A549 (cell line): Measurements from ENCODE around the gene ANKRD37. TPM values are rescaled to one million over a fixed set of nuclear protein-coding genes. Genes with fewer than 3 reads are reported as not detected.
A peak's percentile ranks its signal among the peaks of the same experiment; 100 is the strongest.

Source experiments
- ATAC-seq, 2 experiments: fragments of 200-7000 bp in 1 of 2; fragments of >200 bp in 1 of 2; cut with Nextera tagmentation in 1 of 2; cut with Tn5 transposase in 1 of 2; 3 replicates each; pipeline versions ENCODE4 v1.8.0 to v1.9.1; 2018 to 2020; ENCODE audit warnings: mild to moderate bottlenecking in 1 of 2, moderate library complexity in 1 of 2
- CTCF ChIA-PET: fragments of 300-600 bp; sonication (Branson Sonifier 250); formaldehyde crosslinking; extraction: SDS; loops from one replicate; lab custom pipeline; 2021; ENCODE audit warnings: antibody characterized with exemption, inconsistent platforms; lab: Yijun Ruan, JAX
- POLR2A ChIA-PET: fragments of 350-600 bp; formaldehyde crosslinking; extraction: SDS; loops from one replicate; lab custom pipeline; 2021; ENCODE audit warnings: antibody characterized with exemption, inconsistent platforms; lab: Yijun Ruan, JAX
- DNase-seq, 2 experiments: peaks; one replicate each; pipeline versions ENCODE4 v3.0.0 to v3.0.0-alpha.2; 2011 to 2016; ENCODE audit warnings: low read depth in 1 of 2, low spot score in 1 of 2
- FAIRE-seq: peaks from 2 replicates; lab custom pipeline; 2011; peaks lifted over from hg19 to GRCh38; lab: Jason Lieb, UNC
- H3K27ac ChIP-seq, 2 experiments: fragments of >200 bp; sonication (Bioruptor Twin); formaldehyde crosslinking; 3 replicates each; pipeline ENCODE4 v1.5.1; 2016 to 2017
- H3K4me1 ChIP-seq: fragments of >200 bp; sonication (Bioruptor Twin); formaldehyde crosslinking; 3 replicates; pipeline ENCODE4 v1.6.1; 2016
- H3K4me2 ChIP-seq: fragments of >200 bp; sonication (Bioruptor Twin); formaldehyde crosslinking; 3 replicates; pipeline ENCODE4 v1.6.1; 2016
- H3K4me3 ChIP-seq: fragments of >200 bp; sonication (Bioruptor Twin); formaldehyde crosslinking; 3 replicates; pipeline ENCODE4 v1.5.1; 2016
- H3K9me3 ChIP-seq: fragments of >200 bp; sonication (Bioruptor Twin); formaldehyde crosslinking; 3 replicates; pipeline ENCODE4 v1.6.1; 2016
- ESRRA ChIP-seq: fragments of 150-350 bp; IDR thresholded peaks from 2 replicates; pipeline ENCODE4 v1.6.1; 2014; ENCODE audit warnings: mild to moderate bottlenecking, low read length, borderline replicate concordance
- FOSL2 ChIP-seq, 2 experiments: fragments of 450-650 bp in 1 of 2; fragments of >200 bp in 1 of 2; sonication (Bioruptor Twin) in 1 of 2; formaldehyde crosslinking; IDR thresholded peaks; 2 replicates each; pipeline versions ENCODE4 v1.5.0 to v1.6.1; 2016 to 2020; ENCODE audit warnings: mild to moderate bottlenecking in 1 of 2, moderate library complexity in 1 of 2
- FOXS1 ChIP-seq: fragments of 250-450 bp; sonication (Bioruptor Pico); IDR thresholded peaks from 2 replicates; pipeline ENCODE4 v1.5.0; 2020; ENCODE audit warnings: mild to moderate bottlenecking, moderate library complexity
- GATA3 ChIP-seq: IDR thresholded peaks from 2 replicates; pipeline ENCODE4 v1.6.1; 2012; ENCODE audit warnings: borderline replicate concordance
- HOXB13 ChIP-seq: fragments of 250-450 bp; sonication (Bioruptor Pico); IDR thresholded peaks from 2 replicates; pipeline ENCODE4 v1.5.0; 2020; ENCODE audit warnings: low read depth, mild to moderate bottlenecking, moderate library complexity
- JUNB ChIP-seq: fragments of >200 bp; sonication (Bioruptor Twin); formaldehyde crosslinking; IDR thresholded peaks from 2 replicates; pipeline ENCODE4 v1.6.1; 2016
- POLR2AphosphoS2 ChIP-seq: conservative IDR thresholded peaks from 2 replicates; pipeline ENCODE4 v1.6.1; 2012; ENCODE audit warnings: low read length, improper control_type of control experiment, inconsistent platforms
- REST ChIP-seq: fragments of 200-600 bp; sonication (generic); IDR thresholded peaks from 2 replicates; pipeline ENCODE4 v1.6.1; 2016; ENCODE audit warnings: antibody characterized with exemption, mild to moderate bottlenecking, moderate library complexity
- SMC3 ChIP-seq: fragments of >200 bp; sonication (Bioruptor Twin); formaldehyde crosslinking; IDR thresholded peaks from 3 replicates; pipeline ENCODE4 v1.6.1; 2018; ENCODE audit warnings: inconsistent platforms
- WGBS: methylation state at CpG from one replicate; pipeline ENCODE4 v1.1.6; 2017; ENCODE audit errors: missing lambda C conversion rate; 5-methylcytosine and 5-hydroxymethylcytosine counted together
- polyA plus RNA-seq, 4 experiments: library from polyadenylated mRNA; depleted of rRNA in 3 of 4; stranded (reverse); fragments of >200 nt; fragmentation: RNase III in 1 of 4; extraction: RNeasy Plus Mini Kit Qiagen cat#74134 plus additional on column Dnase treatment in 1 of 4; gene quantifications; 2 replicates in 3 of 4; 3 replicates in 1 of 4; pipeline ENCODE4 v1.2.3, GENCODE V29; 2011 to 2017
- TF ChIP-seq, protein P1 (sequence below): IDR thresholded peaks from 2 replicates; pipeline ENCODE4 v1.6.1; 2012
- TF ChIP-seq, protein P2 (sequence below): fragments of >200 bp; sonication (Bioruptor Twin); formaldehyde crosslinking; IDR thresholded peaks from 3 replicates; pipeline ENCODE4 v1.5.1; 2016

Gene ANKRD37
- polyA plus RNA-seq, 2 of the 4 experiments (the other 2 are of a cell fraction) = 3.5 to 4.1 TPM

- POLR2A ChIA-PET = interaction anchor here (0.5 to 1.3 kb wide), 2 partner anchors 38 to 68 kb away, joined by 5 to 7 read pairs; partner anchors contain the start of genes ANKRD37 and LRP2BP
- ATAC-seq = peak; percentile 43 to 91; a peak in 3 of 6 replicates
- peak overlapping the region; percentile 63 for H3K4me2 ChIP-seq
- WGBS = 35% methylated on average over 4 of the region's 4 CpGs
- no peak for FAIRE-seq
- no peak overlapping the region for H3K4me3 ChIP-seq
- peak overlapping the region; percentile 70 to 73 for H3K27ac ChIP-seq
- TF ChIP-seq JUNB (peak; percentile 55), FOSL2 (IDR thresholded peaks at IDR 0.05) (no peak), FOSL2 (CRISPR knock-in tag; IDR thresholded peaks at IDR 0.05) (peak; percentile 29; the same call in 1 of the 2 replicates), FOXS1 (CRISPR knock-in tag) (no peak), GATA3 (peak; percentile 64; the same call in 1 of the 2 replicates)
- peak; percentile 25 to 65 for DNase-seq
- peaks cover 26% of the 10 kb centered on the region for H3K4me1 ChIP-seq
- CTCF ChIA-PET = no interaction called here
- H3K9me3 ChIP-seq = no peaks in the 10 kb centered on the region
These were observed 38.1 kb upstream of the ANKRD37 start for GRCh38 chr4:185358514-185358913.

GRCh38 chr4:185358959-185359358 is 37.7 kb upstream of the ANKRD37 start:
- Histone ChIP-seq H3K9me3 (no peaks in the 10 kb centered on the region), H3K27ac (peak overlapping the region; percentile 73 to 82), H3K4me1 (peaks cover 26% of the 10 kb centered on the region), H3K4me2 (peak overlapping the region; percentile 63), H3K4me3 (no peak overlapping the region)
- TF ChIP-seq, protein P1, sequence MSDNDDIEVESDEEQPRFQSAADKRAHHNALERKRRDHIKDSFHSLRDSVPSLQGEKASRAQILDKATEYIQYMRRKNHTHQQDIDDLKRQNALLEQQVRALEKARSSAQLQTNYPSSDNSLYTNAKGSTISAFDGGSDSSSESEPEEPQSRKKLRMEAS = 0 out of 2 replicates have a peak, but pooled peaks have one; percentile 8
- no peak for TF ChIP-seq SMC3
- 11% methylated on average over 4 of the region's 4 CpGs for WGBS
- ChIA-PET CTCF (no interaction called here), POLR2A (interaction anchor here (0.5 to 1.3 kb wide), 2 partner anchors 37 to 68 kb away, joined by 5 to 7 read pairs; partner anchors contain the start of genes ANKRD37 and LRP2BP)
- ATAC-seq = peak; percentile 34 to 89; a peak in 4 of 6 replicates
- DNase-seq = peak in 1 of 2 experiments; percentile 71
- FAIRE-seq = no peak

DNA sequence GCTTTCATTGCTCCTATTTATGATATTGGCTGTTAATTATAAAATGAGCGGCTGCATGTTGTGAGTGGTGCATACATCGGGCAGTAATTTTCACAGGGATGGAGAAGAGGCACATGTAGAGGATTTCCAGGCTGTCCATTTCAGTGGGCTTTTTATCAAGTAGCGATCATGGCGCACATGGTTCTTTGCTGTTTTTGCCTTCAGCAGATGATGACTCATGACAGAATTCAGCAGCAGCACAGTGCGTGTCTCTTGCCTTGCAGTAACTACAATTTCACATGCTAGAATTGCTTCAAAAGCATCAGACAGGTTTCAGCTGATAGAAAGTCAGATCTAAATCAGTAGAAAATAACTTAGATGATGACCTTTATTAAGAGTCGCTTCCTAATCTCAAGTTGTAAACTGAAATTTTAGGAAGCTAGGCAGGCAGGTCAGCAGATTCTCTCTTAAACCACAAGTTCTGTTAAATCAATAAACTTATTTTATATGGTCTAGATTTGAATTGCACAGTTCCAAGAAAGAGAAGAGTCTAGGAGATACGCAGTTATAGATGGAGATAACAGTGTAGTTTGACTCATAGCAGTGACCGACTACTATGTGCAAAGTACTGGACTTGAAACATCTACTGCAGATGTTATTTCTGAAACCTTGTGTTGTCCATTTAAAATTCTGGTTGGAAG is 36.7 kb upstream of the ANKRD37 start:
- H3K9me3 ChIP-seq = no peaks in the 10 kb centered on the region
- CTCF ChIA-PET = no interaction called here
- ATAC-seq (no peak), FAIRE-seq (no peak), DNase-seq (no peak)
- H3K4me3 ChIP-seq = no peak overlapping the region
- POLR2A ChIA-PET = no interaction called here
- peaks cover 26% of the 10 kb centered on the region for H3K4me1 ChIP-seq
- peak overlapping the region; percentile 63; the same call in 2 of the 3 replicates for H3K4me2 ChIP-seq
- H3K27ac ChIP-seq = peak overlapping the region; percentile 73 to 82
- TF ChIP-seq HOXB13 = no peak
- TF ChIP-seq, protein P2, sequence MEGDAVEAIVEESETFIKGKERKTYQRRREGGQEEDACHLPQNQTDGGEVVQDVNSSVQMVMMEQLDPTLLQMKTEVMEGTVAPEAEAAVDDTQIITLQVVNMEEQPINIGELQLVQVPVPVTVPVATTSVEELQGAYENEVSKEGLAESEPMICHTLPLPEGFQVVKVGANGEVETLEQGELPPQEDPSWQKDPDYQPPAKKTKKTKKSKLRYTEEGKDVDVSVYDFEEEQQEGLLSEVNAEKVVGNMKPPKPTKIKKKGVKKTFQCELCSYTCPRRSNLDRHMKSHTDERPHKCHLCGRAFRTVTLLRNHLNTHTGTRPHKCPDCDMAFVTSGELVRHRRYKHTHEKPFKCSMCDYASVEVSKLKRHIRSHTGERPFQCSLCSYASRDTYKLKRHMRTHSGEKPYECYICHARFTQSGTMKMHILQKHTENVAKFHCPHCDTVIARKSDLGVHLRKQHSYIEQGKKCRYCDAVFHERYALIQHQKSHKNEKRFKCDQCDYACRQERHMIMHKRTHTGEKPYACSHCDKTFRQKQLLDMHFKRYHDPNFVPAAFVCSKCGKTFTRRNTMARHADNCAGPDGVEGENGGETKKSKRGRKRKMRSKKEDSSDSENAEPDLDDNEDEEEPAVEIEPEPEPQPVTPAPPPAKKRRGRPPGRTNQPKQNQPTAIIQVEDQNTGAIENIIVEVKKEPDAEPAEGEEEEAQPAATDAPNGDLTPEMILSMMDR = no peak
- no peak for TF ChIP-seq JUNB
- no peak for TF ChIP-seq POLR2AphosphoS2
- TF ChIP-seq ESRRA = no peak
- TF ChIP-seq REST = no peak
- no peak for TF ChIP-seq FOXS1 (CRISPR knock-in tag)
- WGBS = 91% methylated on average over 8 of the region's 8 CpGs
